ENCODE data around the gene TMEM198. TPM values are rescaled to one million over a fixed set of nuclear protein-coding genes. Genes with fewer than 3 reads are reported as not detected.

TMEM198 gene, protein sequence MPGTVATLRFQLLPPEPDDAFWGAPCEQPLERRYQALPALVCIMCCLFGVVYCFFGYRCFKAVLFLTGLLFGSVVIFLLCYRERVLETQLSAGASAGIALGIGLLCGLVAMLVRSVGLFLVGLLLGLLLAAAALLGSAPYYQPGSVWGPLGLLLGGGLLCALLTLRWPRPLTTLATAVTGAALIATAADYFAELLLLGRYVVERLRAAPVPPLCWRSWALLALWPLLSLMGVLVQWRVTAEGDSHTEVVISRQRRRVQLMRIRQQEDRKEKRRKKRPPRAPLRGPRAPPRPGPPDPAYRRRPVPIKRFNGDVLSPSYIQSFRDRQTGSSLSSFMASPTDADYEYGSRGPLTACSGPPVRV
- polyA plus RNA-seq = 0.81 to 1.5 TPM (median 0.82 TPM) in 3 replicates
- polyA plus RNA-seq (2011; ENCODE audit: low read depth) = not detected
- polyA plus RNA-seq (2011; cell fraction: cytosol; rRNA removed) = 0.32 and 0.44 TPM in 2 replicates
- polyA plus RNA-seq (2011; cell fraction: nucleus; rRNA removed) = 10.9 and 11.5 TPM in 2 replicates
- 0.61 and 0.83 TPM in 2 replicates for polyA plus RNA-seq (2012; ENCODE audit: low replicate concordance)
- polyA minus RNA-seq = 0.13 to 1.1 TPM (median 0.26 TPM) in 3 replicates
- polyA minus RNA-seq (2011; cell fraction: cytosol; rRNA and poly(A)+ RNA removed) = not detected
- polyA minus RNA-seq (2011; cell fraction: nucleus; rRNA and poly(A)+ RNA removed) = 0.42 and 0.70 TPM in 2 replicates

DNA sequence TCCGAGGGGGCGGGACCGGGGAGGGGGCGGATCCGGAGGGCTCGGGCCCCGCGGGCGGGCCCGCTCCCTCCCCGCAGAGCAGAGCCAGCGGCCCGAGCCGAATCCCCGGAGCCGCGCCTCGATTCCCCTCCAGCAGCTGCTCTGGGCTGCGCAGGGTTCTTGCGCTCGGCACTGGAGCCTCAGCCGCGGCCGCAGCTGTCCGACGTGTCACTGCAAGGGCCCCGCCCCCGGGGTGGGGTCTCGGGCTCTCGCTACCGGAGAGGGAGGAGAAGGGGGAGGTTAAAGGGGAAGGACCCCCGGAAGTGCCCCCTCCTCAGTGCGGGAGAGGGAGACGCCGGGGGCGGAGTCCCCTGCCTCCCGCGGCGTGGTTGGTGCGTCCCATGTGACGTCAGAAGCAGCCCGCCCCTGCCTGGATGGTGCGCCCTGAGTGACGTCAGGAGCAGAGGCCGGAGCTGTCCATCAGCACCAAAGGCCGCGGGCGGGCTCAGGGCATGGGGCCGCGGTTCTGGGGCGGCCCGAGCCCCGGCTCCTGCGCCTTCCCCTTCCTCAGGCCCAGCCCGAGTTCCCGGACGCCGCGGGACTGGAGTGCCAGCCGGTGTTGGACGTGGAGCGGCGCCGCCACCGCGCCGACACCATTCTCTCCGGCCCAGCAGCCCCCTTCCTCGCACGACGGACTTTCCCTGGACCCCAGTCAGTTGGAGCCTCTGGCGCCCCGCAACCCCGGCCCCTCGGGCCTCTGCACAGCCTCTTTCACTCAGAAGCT, at the start of gene TMEM198, which contains the start of gene CHPF:
TMEM198 (plus strand) TSS at position 433 of the 763 bp plus-strand sequence. CDS start 700 bp downstream, outside the sequence.
CHPF (minus strand) TSS at position 214 of the 763 bp plus-strand sequence. CDS start 271 bp downstream, outside the sequence.
- peaks cover 33% of the 10 kb centered on the region for H3K79me2 ChIP-seq (ENCODE audit: control insufficient read depth, insufficient read depth, low read length)
- H3K27ac ChIP-seq (ENCODE audit: control insufficient read depth, insufficient read depth, low read length) = peak within 1 kb of the TSS; percentile 65
- H3K9ac ChIP-seq (ENCODE audit: control insufficient read depth, extremely low read depth, insufficient read depth, low read length) = peak within 1 kb of the TSS; percentile 90
- H4K20me1 ChIP-seq (ENCODE audit: control insufficient read depth, extremely low read depth, insufficient read depth, low read length) = peaks cover 7% of the 10 kb centered on the region
- DNase-seq (ENCODE audit: low read depth, low spot score) (peak; percentile 92), FAIRE-seq (peak; percentile 49)
- no peaks in the 10 kb centered on the region for H3K9me1 ChIP-seq (ENCODE audit: control insufficient read depth, extremely low read depth, insufficient read depth, low read length)
- H3K36me3 ChIP-seq (ENCODE audit: control insufficient read depth in 2 of 2, extremely low read depth in 1 of 2, insufficient read depth in 2 of 2, low read length in 2 of 2) = peaks cover 20% of the 10 kb centered on the region in 2 experiments
- no peaks in the 10 kb centered on the region for H3K27me3 ChIP-seq (ENCODE audit: control insufficient read depth, extremely low read depth, insufficient read depth, low read length)
- dilution Hi-C loops (cut with MboI; ENCODE audit: extremely low pct_ligation_motif_present, low sequenced_read_pairs) = no loop called here
- H2AFZ ChIP-seq (ENCODE audit: control insufficient read depth, low read length) = peak within 1 kb of the TSS; percentile 54
- H3K9me3 ChIP-seq (ENCODE audit: control insufficient read depth, low read depth, low read length) = no peaks in the 10 kb centered on the region
- H3K4me1 ChIP-seq (ENCODE audit: control insufficient read depth, extremely low read depth, insufficient read depth, low read length) = peaks cover 11% of the 10 kb centered on the region
- peak within 1 kb of the TSS; percentile 85 to 97 (median 92) for H3K4me3 ChIP-seq (ENCODE audit: control insufficient read depth in 2 of 3, extremely low read depth in 1 of 3, insufficient read depth in 2 of 3, low read depth in 1 of 3, low read length in 3 of 3)
- H3K4me2 ChIP-seq (ENCODE audit: control insufficient read depth, extremely low read depth, insufficient read depth, low read depth, low read length) = peak within 1 kb of the TSS; percentile 84
- no peak for TF ChIP-seq EZH2 (IDR thresholded peaks at IDR 0.05; ENCODE audit: low read length)
- TF ChIP-seq, protein P1, sequence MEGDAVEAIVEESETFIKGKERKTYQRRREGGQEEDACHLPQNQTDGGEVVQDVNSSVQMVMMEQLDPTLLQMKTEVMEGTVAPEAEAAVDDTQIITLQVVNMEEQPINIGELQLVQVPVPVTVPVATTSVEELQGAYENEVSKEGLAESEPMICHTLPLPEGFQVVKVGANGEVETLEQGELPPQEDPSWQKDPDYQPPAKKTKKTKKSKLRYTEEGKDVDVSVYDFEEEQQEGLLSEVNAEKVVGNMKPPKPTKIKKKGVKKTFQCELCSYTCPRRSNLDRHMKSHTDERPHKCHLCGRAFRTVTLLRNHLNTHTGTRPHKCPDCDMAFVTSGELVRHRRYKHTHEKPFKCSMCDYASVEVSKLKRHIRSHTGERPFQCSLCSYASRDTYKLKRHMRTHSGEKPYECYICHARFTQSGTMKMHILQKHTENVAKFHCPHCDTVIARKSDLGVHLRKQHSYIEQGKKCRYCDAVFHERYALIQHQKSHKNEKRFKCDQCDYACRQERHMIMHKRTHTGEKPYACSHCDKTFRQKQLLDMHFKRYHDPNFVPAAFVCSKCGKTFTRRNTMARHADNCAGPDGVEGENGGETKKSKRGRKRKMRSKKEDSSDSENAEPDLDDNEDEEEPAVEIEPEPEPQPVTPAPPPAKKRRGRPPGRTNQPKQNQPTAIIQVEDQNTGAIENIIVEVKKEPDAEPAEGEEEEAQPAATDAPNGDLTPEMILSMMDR (optimal IDR thresholded peaks at IDR 0.05 in 1 of 3, IDR thresholded peaks at IDR 0.05 in 1 of 3, conservative IDR thresholded peaks at IDR 0.05 in 1 of 3; ENCODE audit: extremely low read depth in 1 of 3, insufficient read depth in 2 of 3, low read length in 3 of 3) = no peak

DNA sequence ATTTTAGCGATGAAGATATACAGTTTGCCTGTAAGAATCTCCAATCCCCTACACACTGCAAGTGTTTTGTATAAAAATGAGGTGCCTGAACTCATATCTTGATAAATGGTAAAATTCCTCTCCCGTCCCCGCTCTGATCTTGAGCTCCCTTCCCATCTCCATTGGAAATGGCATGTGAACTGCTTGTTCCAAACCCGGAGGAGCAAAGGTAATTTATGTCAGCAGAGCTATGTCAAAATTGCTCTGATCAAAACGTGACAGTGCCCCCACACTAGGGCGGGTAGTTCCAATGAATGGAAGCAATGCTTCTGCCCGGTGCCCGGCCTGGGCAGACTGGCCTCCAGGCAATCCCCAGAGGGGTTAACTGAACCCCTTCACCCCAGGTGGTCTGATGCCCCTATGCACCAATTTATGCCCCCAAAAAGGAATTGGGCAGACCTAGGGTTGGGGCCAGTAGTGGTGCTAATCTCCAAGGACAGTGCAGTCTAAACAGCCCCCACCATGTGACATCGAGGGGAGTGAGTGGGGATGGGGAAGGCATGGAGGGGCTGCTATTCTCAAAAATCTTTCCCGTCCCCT, 48.8 kb upstream of the TMEM198 start:
- no peak for FAIRE-seq
- dilution Hi-C loops (cut with MboI; ENCODE audit: extremely low pct_ligation_motif_present, low sequenced_read_pairs) = no loop called here

More for the DNA sequence above, 48.8 kb upstream of the TMEM198 start:
- no peak for DNase-seq (ENCODE audit: low read depth, low spot score)
- Histone ChIP-seq H3K27ac (ENCODE audit: control insufficient read depth, insufficient read depth, low read length) (no peak overlapping the region), H3K4me1 (ENCODE audit: control insufficient read depth, extremely low read depth, insufficient read depth, low read length) (peaks cover 10% of the 10 kb centered on the region), H3K4me3 (ENCODE audit: control insufficient read depth in 2 of 3, extremely low read depth in 1 of 3, insufficient read depth in 2 of 3, low read depth in 1 of 3, low read length in 3 of 3) (no peak overlapping the region), H3K9me1 (ENCODE audit: control insufficient read depth, extremely low read depth, insufficient read depth, low read length) (no peaks in the 10 kb centered on the region), H2AFZ (ENCODE audit: control insufficient read depth, low read length) (no peak overlapping the region), H3K36me3 (ENCODE audit: control insufficient read depth in 2 of 2, extremely low read depth in 1 of 2, insufficient read depth in 2 of 2, low read length in 2 of 2) (peaks cover 0 to 1% of the 10 kb centered on the region in 2 experiments), H4K20me1 (ENCODE audit: control insufficient read depth, extremely low read depth, insufficient read depth, low read length) (peaks cover 3% of the 10 kb centered on the region), H3K4me2 (ENCODE audit: control insufficient read depth, extremely low read depth, insufficient read depth, low read depth, low read length) (no peak overlapping the region), H3K27me3 (ENCODE audit: control insufficient read depth, extremely low read depth, insufficient read depth, low read length) (peaks cover 50% of the 10 kb centered on the region), H3K79me2 (ENCODE audit: control insufficient read depth, insufficient read depth, low read length) (peaks cover 6% of the 10 kb centered on the region), H3K9ac (ENCODE audit: control insufficient read depth, extremely low read depth, insufficient read depth, low read length) (no peak overlapping the region), H3K9me3 (ENCODE audit: control insufficient read depth, low read depth, low read length) (no peaks in the 10 kb centered on the region)
- TF ChIP-seq, protein P1 (optimal IDR thresholded peaks at IDR 0.05 in 1 of 3, IDR thresholded peaks at IDR 0.05 in 1 of 3, conservative IDR thresholded peaks at IDR 0.05 in 1 of 3; ENCODE audit: extremely low read depth in 1 of 3, insufficient read depth in 2 of 3, low read length in 3 of 3) = peak in 1 of 3 experiments; percentile 6
- no peak for TF ChIP-seq EZH2 (IDR thresholded peaks at IDR 0.05; ENCODE audit: low read length)

All from keratinocyte (primary cell).